NOMO-1 (cell line): ENCODE results near the gene ASTN2.
A peak's percentile ranks its signal among the peaks of the same experiment; 100 is the strongest.

ENCODE experiments used
- DNase-seq, 2 experiments: peaks; one replicate each; lab custom pipeline; 2025; ENCODE audit not compliant: unreplicated experiment in 2 of 2; lab: John Stamatoyannopoulos, UW

Gene ASTN2

GRCh38 chr9:117030254-117030768 is 384.5 kb downstream of the ASTN2 start:
- no peak for DNase-seq

- DNase-seq, result no peak
Observed at GRCh38 chr9:117029341-117029740, 385.5 kb downstream of the ASTN2 start.

GRCh38 chr9:117028103-117028858 is 386.6 kb downstream of the ASTN2 start:
- no peak for DNase-seq

- DNase-seq, result no peak
Observed at GRCh38 chr9:117021906-117022305, 393.0 kb downstream of the ASTN2 start.

GRCh38 chr9:117018966-117019617 is 395.8 kb downstream of the ASTN2 start:
- no peak for DNase-seq

GRCh38 chr9:117017414-117017985 is 397.4 kb downstream of the ASTN2 start:
- no peak for DNase-seq

GRCh38 chr9:117014061-117014460 is 400.8 kb downstream of the ASTN2 start:
- no peak for DNase-seq

- DNase-seq, result no peak
Observed at GRCh38 chr9:117013440-117013995, 401.3 kb downstream of the ASTN2 start.

- no peak for DNase-seq
Observed at GRCh38 chr9:117010061-117010460, 404.8 kb downstream of the ASTN2 start.

GRCh38 chr9:117008876-117009275 is 406.0 kb downstream of the ASTN2 start:
- DNase-seq, result no peak

GRCh38 chr9:117008461-117008860 is 406.4 kb downstream of the ASTN2 start:
- DNase-seq, result no peak

GRCh38 chr9:117002686-117003085 is 412.2 kb downstream of the ASTN2 start:
- no peak for DNase-seq

GRCh38 chr9:117000834-117001233 is 414.0 kb downstream of the ASTN2 start:
- DNase-seq, result no peak

GRCh38 chr9:117000196-117000723 is 414.6 kb downstream of the ASTN2 start:
- no peak for DNase-seq

- DNase-seq, result no peak
Observed at GRCh38 chr9:116998305-116998704, 416.6 kb downstream of the ASTN2 start.

- no peak for DNase-seq
Observed at GRCh38 chr9:116992865-116993264, 422.0 kb downstream of the ASTN2 start.

- no peak for DNase-seq
Observed at GRCh38 chr9:116991051-116991450, 423.8 kb downstream of the ASTN2 start.

- DNase-seq, result no peak
Observed at GRCh38 chr9:116990592-116990991, 424.3 kb downstream of the ASTN2 start.

- peak; percentile 13 to 59 for DNase-seq
Observed at GRCh38 chr9:116987721-116988485, 427.0 kb downstream of the ASTN2 start.

- DNase-seq, result no peak
Observed at GRCh38 chr9:116986015-116986414, 428.8 kb downstream of the ASTN2 start.
